ENCODE data around the gene GSK3A.
A peak's percentile ranks its signal among the peaks of the same experiment; 100 is the strongest.

The GSK3A gene

DNA sequence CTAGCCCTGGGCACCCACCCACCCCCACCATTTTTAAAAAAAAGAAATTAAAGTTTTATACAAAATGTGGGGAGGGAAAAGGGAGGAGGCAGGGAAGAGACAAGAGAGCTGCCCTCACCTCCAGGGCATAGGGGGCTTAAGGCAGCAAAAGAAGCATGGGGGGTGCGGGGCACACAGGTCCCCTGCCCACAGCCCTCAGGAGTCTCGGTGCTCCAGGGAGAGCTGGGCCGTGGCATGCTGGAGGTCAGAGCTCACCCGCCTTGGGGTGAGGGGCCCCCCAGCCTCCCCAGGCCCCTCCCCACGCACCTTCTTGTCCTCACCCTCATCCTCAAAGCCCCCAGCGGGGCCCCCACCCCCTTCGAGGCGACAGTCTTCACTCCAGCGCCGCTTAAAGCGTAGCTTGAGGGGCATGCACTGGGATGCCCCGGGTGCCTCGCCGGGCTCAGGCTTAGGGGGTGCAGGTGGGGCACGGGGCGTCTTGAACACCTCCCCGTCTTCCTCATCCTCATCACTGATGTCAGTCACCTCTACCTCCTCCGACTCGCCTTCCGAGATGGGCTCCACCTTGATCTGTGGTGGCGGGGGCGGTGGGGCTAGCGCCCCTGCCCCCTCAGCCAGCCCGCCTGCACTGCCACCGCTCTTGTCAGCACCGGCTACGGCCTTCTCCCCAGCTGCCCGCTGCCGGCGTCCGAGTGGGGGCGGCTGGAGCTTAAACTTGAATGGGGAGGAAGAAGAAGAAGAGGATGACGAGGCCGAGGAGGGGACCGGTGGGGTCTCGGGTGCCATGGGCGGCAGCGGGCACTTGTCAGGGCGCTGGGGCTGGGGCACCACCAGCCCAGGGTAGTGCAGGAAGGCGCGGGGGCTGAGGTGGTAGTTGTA is 6.1 kb upstream of the GSK3A start:
- no peak for DNase-seq (ENCODE audit: low read depth)

DNA sequence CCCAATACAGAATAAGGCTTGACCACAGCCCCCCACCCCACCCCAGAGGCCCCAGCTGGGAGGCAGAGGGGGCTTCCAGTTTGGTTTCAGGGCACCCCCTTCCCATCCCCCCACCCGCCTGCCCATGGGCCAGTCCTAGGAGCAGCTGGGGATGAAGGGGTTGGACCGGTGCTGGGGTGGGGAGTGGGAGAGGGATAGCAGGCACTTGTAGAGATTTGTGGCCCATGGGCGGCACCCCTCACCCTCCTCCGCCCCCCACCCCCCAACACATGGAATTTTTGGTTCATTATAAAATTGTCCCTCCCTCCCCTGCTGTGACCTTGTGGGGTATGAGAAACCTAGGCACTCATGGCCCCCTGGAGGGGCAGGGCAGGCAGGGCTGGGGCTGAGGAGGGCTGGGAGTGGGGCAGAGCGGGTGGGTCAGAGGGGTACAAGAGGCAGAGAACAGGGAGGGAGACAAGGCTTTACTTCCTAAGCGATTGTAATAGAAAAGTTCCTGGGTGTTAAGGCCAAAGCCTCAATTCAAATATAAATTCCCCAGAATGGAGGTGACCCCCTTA is 5.3 kb upstream of the GSK3A start:
- no peak for DNase-seq (ENCODE audit: low read depth)

DNA sequence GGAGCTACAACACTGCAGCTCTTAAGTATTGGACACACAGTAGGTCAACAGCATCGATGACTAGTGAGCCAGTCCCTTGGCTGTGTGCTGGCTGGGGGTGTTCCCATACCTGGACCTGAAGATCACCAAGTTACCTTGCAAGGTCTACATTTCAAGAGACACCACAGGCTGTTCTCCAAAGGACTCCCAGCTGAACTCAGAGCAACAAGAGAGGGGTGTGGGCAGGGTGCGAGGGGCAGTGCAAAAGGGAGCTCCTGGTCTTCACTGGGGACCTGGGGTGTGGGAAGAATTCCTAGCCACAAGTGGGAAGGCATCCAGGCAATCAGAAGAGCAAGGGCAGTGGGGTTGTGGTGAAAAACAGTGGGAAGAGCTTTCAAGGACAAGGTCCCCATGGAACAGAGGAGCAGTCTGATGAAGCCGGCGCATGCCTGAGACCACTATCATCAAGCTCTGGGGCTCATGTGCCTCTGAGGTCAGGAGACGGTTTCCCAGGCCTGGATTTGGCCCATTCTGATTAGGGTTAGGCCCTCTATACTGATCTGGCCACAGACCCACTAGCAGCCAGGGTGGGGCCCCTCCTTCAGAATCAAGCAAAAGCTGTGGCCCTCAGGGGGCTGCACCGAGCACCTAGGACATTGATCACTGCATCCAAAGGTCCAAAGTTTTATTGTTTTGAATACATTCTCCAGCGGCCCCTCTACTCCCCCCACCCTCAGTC is 4.7 kb upstream of the GSK3A start:
- no peak for DNase-seq (ENCODE audit: low read depth)

DNA sequence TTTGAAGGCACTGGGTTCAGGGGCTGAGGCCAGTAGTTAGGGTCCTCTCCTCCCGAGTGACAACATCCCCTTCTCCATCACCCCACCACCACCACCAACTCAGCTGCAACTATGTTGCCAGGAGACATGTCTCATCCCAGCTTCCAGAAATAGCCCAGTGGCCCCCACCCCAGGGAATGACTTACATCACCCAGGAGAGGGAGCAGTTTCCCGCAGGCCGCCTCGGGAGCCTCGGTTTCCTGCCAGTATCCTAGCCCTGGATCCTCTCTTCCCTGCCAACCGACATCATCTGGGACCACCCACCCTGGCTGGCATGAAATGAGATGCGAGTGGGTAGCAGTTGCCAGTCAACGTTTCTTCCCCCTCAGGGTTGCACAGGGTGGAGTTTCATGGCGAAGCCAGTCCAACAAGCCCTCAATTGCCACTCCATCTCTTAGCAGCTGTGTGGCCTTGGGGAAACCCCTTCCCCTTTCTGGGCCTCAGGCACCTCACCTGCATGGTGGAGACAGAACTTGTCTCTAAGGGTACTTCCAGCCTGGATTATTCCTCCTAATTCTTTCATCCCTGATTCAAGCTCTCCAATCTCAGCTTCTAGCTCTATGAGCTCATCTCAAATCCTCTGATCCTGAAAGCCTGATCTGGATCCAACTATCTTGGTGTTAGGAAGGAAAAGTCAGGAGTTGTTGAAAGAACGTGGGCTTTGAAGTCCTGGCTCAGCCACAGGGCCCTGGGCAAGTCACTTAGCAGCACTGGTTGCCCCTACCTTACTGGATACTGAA is 3.9 kb upstream of the GSK3A start:
- DNase-seq (ENCODE audit: low read depth), result peak; percentile 60

DNA sequence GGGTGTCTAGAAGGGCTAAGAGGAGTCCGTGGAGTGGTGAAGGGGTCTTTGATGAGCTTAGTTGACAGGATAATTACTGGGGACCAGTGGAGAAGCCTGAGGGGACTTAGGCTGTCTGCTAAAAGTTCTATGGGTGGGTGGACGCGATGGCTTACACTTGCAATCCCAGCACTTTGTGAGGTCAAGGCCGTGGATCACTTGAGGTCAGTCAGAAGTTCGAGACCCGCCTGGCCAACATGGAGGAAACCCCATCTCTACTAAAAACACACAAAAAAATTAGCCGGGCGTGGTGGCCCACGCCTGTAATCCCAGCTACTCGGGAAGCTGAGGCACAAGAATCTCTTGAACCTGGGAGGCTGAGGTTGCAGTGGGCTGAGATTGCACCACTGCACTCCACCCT is 2.8 kb upstream of the GSK3A start:
- no peak for DNase-seq (ENCODE audit: low read depth)

DNA sequence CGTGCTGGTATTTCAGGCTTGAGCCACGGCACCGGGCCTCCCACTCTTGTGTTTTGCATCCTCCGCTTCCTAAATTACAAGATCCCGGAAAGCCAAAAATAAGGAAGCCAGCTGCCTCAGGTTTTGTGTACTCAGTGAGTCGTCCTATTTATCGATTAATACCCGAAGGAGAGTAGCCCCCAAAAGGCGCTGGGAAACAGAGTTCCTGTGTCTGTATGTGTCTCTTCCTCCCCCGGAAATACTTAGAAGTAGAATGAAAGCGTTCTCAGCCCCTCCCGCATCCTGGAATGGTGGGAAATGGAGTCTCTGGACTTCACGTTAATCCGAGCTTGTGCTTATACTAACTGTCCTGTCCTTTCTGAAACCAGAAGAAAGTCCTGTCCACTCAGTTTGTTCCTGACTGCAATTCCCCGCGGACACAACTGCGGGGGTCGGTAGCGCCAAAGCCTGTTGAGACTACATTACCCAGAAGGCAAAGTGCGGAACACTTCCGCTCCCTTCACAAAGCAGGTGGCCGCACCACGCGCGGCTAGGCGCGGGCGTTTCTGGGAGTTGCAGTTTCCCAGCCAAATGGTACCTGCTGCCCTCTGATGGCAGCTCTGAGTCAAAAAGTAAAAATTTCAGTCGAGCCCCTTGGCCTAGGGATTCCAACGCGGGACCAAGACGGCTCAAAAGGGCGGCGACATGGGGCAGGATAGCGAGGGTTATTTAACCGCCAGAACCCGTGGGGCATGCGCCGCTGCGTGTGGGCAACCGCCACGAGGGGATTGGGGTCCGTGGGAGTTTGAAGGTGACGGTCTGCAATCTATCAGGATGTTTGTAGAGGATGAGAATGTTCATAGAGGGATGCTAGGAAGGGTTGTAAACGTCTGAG is 2.2 kb upstream of the GSK3A start:
- DNase-seq (ENCODE audit: low read depth), result peak; percentile 83

DNA sequence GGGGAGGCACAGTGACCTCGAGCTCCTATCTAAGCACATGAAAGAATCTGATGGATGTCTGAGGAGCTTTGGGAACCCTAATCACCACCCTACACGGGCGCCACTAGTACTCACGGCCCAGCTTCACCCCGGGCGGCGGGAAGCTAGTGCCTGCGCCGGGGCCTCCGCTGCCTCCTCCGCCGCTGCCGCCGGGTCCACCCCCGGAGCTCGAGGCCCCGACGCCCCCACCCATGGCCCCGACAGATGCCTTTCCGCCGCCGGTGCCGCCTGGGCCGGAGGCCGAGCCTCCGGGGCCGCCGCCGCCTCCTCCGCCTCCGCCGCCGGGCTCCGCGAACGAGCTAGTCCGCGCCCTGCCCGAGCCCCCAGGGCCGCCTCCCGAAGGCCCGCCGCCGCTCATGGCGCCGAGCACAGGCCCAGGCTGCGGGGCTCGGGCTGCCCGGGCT is 312 bp downstream of the GSK3A start:
- no peak for DNase-seq (ENCODE audit: low read depth)

DNA sequence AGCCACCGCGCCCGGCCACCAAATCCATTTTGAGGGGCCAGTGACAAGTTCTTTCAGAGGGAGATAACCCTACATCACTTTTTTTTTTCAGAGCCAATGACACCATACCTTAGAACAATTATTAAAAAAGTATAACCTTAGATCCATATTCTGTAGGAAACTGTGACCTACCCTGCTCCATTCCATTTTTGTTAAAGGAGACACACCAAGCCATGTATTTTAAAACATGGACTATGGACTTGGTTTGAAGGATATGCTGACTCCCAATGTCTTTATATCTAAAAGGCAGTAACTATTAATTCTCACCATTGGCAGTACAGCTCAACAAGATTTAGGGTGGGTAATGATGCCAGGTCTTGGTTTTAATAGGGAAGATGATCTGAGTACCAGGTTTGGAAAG is 1.1 kb downstream of the GSK3A start:
- DNase-seq (ENCODE audit: low read depth), result no peak

DNA sequence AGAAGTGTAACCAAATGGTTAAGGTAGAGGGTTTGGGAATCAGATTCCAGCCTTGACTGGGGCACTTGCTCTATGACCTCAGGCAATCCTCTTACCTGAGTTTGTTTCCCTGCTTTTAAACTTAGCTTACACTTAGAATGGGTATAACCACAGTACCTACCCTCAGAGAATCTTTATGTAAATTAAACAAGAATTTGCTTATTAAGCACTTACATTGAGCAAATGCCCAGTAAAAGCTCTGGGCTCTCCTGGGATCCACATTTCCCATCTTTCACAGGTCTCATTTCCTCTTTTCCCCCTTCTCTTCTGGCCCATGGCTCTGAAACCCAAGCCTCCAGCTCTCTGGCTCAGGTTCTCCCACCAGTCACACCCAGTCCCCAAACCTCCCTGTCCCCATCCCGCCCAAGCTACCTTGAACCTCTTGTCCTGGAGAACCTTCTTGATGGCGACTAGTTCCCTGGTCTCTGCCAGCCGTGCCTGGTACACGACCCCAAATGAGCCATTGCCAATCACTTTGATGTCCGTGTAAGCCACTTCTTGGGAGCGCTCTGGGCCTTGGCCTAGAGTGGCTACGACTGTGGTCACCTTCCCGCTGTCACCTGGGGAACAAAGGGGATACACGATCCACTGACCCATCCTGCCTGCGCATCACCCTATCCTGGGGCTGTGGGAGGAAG is 2.7 kb downstream of the GSK3A start:
- DNase-seq (ENCODE audit: low read depth), result no peak

DNA sequence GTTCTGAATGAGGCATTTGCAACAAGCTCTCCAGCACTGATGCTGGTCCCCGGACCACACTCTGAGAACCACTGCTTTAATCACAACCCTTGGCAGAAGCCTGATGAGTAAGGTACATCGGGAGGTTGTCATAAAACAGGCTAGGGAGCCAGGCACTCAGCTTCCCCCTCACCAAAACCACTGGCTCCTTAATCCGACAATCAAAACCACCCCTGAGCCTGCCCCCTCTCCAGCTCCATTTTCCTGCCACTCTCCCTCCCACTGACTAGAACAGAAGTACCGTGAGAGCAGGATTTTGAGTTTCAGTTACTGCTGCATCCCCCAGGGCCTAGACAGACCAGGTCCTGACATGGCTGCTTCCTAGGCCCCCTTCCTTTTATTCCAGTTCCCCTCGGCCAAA is 7.2 kb downstream of the GSK3A start:
- DNase-seq (ENCODE audit: low read depth), result no peak

DNA sequence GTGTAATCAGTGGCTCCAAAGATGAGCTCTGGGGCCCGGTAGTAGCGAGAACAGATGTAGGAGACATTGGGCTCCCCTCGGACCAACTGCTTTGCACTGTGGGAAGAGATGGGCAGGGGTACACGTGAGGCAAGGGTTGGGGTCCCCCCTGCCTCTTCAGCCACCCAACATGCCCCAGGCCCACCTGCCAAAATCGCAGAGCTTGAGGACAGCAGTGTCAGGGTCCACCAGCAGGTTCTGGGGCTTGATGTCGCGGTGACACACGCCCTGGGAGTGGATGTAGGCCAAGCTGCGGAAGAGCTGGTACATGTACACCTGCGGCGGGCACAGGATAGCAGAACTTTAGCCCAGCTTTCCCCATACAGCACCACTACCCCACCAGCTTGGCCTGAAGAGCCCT is 8.0 kb downstream of the GSK3A start:
- no peak for DNase-seq (ENCODE audit: low read depth)

DNA sequence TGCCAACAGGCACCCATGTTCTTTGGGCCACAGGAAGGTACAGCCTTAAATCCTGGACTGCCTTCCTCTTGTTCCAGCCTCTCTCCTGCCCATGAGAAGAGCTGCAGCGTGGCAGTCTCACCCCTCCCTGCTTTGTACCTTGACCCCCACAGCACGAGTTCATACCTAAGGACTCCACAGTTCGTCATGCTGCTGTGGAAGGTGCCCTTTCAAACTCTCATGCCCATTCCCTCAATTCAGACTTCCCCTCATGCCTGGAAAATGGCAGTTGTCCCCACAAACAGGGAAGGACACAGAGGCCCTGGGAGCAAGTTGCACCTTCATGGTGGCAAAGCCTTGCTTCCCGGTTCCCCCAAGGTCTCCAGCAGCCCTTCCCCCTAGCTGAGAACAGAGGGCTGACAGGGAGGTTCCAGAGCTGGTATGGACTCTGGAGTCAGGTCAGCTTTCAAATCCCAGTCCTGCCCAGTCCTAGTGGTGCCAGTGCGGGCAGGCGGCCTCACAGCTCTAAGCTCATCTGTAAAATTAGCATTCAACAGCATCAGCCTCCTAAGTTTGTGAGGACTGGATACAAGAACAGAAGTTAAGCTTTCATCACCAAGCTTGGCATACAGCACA is 8.6 kb downstream of the GSK3A start:
- no peak for DNase-seq (ENCODE audit: low read depth)

DNA sequence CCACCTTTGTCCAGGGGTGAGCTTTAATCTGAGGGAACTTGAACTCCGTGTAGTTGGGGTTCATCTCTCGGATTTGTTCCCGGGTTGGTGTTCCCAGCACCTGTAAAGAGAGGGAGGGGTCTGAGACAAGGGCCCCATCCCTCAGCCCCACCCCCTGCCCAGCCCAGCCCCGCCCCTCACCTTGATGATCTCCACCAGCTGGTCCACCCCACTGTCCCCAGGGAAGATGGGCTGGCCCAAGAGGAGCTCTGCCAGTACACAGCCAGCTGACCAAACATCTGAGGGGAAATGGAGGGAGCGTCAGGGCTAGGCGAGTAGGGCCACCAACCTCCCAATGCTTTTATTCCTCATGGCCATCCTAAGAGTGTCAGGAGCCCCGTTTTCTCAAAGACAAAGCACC is 9.3 kb downstream of the GSK3A start:
- DNase-seq (ENCODE audit: low read depth), result no peak

DNA sequence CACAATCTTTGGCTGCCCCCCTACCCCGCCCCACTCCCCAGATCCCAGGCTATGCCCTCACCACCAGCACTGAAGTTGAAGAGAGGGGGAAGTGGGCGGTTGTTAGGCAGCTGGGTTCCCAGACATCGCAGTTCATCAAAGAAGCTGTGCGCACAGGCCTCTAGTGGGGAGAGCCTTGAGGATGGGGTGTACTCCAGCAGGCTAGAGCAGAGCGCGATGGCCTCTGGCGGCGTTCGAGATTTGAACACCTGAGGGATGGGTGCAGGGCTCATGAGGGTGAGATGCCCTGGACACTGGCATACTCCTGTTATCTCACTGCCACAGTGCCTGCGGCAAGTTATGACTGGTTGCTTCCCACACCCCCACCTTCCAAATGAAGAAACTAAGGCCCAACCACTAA is 10.0 kb downstream of the GSK3A start:
- no peak for DNase-seq (ENCODE audit: low read depth)

DNA sequence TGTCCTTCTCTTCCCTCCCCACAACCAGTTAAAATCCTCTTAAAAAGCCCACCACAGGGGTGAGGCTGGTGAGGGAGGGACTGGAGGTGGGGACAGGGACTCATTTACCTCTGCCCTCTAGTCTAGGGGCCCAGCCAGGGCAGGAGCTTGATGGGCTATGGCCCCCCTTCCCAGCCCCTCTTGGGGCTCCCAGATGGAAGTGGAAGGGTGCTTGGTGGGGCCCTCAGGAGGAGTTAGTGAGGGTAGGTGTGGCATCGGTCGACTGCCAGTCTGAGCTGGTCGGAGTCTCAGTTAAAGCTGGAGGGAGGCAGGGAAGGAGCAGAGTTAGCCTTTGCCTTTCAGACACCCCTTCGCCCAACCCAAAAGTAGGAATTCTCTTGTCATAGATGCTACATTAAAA is 11.8 kb downstream of the GSK3A start:
- DNase-seq (ENCODE audit: low read depth), result no peak

DNA sequence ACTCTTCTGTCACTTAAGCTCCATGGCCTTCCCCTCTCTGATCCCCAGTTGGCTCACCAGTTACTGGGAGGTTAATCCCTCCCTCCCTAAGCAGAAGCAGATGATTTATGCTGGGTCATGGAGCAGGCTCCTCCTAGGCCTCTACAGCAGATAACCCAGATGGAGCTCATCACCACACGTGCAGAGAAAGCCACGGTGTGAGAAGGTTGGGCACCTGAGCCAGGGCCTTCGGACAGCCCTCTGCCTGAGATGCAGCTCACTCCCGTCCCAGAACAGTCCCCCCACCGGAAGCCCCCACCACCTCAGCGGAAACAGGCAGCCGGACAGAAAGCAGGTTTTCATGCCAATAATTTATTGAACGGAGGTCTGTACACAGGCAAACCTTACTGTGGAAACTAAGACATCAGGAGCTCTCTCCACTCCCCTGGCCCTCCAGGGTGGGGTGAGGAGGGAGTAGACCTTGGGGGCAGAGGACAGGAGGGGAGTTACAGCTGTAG is 12.5 kb downstream of the GSK3A start:
- DNase-seq (ENCODE audit: low read depth), result no peak

DNA sequence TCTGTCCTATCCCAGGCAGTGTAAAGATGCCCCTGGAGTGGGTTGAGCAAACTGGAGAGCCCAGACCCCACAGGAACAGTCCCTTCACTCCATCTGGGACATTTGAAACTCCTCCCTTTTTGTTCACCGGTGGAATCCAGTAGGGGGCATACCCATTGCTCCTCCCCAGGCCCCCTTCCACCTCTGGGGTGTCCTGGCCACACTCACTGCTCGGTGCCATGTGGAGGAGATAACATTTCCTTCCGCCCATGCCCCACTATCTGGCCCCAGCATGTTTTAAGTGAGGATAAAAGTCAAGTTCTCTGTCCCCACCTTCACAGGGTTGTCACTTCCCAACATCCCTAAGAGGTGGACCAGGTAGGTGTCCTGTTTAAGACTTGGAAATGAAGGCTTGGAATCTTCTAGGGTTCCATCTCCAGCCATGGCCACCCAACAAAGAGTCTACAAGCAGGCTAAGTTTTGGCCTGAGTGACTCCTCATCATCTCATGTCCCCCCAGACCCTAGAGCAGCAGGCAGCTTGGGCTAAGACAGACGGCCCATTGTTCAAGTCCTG is 13.0 kb downstream of the GSK3A start:
- DNase-seq (ENCODE audit: low read depth), result no peak

DNA sequence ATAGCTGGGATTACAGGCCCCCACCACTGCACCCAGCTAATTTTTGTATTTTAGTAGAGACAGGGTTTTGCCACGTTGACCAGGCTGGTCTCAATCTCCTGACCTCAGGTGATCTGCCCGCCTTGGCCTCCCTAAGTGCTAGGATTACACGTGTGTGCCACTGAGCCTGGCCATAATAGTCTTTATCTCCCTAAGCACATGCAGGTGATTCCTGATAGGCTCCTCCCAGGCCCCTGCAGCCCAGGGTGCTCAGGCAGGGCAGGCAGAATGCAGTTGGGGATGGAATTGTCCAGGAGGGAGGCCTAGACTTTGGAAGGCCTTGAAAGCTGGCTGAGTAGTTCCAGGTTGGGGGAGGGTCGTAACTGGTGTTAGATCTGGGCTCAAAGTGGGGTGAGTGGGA is 13.8 kb downstream of the GSK3A start:
- no peak for DNase-seq (ENCODE audit: low read depth)

DNA sequence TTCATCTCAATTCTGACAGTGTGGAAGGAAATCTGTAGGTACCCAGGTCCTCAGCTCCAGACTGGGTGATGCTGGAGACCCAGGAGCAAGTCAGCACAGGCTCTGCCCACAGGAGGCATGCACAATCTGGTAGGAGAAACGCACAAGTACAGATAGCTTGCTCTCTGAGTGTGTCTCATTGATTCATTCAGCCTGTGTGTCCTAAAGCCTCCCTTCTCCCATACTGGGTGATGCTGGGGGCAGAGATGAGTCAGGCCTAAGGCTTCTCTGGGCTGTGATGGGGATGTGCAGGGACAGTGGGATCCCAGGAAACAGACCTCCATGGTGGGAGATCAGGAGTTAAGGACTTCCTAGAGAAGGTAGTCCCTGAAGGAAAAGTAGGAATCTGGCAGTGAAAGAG is 15.5 kb downstream of the GSK3A start:
- DNase-seq (ENCODE audit: low read depth), result no peak

DNA sequence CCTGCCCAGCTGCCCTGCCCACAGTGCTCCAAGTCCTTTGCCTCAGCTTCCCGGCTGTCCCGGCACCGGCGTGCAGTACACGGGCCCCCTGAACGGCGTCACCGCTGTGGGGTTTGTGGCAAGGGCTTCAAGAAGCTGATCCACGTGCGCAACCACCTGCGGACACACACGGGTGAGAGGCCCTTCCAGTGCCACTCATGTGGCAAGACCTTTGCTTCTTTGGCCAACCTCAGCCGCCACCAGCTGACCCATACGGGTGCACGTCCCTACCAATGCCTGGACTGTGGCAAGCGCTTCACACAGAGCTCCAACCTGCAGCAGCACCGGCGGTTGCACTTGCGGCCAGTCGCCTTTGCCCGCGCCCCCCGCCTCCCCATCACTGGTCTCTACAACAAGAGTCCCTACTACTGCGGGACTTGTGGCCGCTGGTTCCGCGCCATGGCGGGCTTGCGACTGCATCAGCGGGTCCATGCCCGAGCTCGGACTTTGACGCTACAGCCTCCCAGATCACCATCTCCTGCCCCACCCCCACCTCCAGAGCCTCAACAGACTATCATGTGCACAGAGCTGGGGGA is 16.6 kb downstream of the GSK3A start:
- no peak for DNase-seq (ENCODE audit: low read depth)
